ENCODE measurements around the gene COQ10B.

DNA sequence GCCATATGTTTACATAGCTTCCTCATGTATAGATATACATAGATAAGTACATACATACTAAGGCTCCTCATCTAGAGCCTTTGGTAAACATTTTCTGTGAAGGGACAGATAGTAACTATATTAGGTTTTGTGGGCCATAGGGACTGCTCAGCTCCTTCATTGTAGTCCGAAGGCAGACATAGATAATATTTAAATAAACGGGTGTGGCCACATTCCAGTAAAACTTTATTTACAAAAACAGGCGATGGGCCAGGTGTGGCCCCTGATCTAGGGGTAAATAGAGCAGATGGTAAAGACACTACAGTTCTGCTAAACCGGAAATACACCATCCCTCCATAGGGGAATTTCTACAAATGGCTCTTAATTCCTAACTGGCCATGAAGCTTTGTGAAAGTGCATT, 7.3 kb downstream of the COQ10B start:
- TF ChIP-seq, protein P1, sequence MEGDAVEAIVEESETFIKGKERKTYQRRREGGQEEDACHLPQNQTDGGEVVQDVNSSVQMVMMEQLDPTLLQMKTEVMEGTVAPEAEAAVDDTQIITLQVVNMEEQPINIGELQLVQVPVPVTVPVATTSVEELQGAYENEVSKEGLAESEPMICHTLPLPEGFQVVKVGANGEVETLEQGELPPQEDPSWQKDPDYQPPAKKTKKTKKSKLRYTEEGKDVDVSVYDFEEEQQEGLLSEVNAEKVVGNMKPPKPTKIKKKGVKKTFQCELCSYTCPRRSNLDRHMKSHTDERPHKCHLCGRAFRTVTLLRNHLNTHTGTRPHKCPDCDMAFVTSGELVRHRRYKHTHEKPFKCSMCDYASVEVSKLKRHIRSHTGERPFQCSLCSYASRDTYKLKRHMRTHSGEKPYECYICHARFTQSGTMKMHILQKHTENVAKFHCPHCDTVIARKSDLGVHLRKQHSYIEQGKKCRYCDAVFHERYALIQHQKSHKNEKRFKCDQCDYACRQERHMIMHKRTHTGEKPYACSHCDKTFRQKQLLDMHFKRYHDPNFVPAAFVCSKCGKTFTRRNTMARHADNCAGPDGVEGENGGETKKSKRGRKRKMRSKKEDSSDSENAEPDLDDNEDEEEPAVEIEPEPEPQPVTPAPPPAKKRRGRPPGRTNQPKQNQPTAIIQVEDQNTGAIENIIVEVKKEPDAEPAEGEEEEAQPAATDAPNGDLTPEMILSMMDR (IDR thresholded peaks at IDR 0.05), result no peak
- TF ChIP-seq, protein P2, sequence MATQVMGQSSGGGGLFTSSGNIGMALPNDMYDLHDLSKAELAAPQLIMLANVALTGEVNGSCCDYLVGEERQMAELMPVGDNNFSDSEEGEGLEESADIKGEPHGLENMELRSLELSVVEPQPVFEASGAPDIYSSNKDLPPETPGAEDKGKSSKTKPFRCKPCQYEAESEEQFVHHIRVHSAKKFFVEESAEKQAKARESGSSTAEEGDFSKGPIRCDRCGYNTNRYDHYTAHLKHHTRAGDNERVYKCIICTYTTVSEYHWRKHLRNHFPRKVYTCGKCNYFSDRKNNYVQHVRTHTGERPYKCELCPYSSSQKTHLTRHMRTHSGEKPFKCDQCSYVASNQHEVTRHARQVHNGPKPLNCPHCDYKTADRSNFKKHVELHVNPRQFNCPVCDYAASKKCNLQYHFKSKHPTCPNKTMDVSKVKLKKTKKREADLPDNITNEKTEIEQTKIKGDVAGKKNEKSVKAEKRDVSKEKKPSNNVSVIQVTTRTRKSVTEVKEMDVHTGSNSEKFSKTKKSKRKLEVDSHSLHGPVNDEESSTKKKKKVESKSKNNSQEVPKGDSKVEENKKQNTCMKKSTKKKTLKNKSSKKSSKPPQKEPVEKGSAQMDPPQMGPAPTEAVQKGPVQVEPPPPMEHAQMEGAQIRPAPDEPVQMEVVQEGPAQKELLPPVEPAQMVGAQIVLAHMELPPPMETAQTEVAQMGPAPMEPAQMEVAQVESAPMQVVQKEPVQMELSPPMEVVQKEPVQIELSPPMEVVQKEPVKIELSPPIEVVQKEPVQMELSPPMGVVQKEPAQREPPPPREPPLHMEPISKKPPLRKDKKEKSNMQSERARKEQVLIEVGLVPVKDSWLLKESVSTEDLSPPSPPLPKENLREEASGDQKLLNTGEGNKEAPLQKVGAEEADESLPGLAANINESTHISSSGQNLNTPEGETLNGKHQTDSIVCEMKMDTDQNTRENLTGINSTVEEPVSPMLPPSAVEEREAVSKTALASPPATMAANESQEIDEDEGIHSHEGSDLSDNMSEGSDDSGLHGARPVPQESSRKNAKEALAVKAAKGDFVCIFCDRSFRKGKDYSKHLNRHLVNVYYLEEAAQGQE (IDR thresholded peaks at IDR 0.05; ENCODE audit: insufficient read depth in 1 of 2, low read depth in 2 of 2, low read length in 1 of 2), result no peak

All from Panc1 (cell line).